ENCODE results near the gene ADRA2C.

Gene ADRA2C

DNA sequence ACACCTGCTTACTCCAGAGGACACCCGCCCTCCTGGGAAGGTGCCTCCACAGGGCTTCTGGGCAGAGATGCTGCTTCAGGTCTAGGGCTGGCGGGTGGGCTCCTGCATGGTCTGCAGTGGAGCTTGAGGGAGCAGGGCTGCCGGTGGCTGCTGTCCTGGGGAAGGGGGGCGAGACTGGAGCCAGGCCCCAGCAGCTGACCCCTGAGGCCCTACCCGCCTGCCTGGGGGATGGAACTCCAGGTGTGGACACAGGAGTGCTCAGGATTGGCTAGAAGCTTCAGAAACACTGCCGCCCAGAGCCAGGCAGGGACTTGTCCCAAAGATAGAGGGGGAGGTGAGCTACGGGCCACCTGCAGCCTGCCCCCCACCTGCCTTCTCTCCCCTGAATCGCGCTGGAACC, 33.0 kb upstream of the ADRA2C start:
- DNase-seq, result no peak

DNA sequence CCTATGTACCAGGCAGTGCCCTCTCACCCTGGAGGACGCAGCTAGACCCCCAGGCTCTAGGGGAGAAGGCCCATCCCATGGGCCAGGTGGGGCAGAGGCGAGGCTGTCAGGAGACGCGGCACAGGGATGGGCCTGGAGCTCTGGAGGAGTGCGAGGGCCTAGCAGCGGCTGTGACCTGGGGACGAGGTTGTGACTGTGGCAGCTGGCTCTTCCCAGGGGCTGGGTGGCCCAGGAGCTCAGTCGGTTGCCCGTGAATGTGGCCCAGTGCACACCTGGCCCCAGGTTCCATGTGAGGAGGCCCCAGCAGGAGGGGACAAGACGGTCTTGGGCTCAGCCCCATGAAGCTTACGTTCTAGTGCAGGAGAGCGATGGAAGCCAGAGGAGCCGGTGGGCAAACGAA, 31.0 kb upstream of the ADRA2C start:
- no peak for DNase-seq

- no peak for DNase-seq
Measured at GRCh38 chr4:3736290-3736689, 29.9 kb upstream of the ADRA2C start.

DNA sequence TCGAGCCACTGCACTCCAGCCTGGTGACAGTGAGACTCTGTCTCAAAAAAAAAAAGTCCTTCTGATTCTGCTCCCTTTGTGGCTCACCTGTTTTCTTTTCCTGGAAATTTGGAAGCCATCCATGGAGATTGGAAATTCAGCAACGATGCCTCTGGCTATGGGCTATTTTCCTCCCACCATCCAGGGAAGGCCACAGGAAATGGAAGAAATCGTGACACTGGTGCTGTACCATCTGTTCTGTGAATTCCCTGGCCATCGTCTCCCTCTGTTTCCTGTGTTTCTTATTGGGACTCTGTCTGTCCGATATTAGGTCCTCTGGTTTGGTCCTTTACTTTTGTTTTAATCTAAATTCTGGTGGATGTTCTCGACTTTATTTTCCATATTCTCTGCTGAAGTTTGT, 29.4 kb upstream of the ADRA2C start:
- DNase-seq, result no peak

DNA sequence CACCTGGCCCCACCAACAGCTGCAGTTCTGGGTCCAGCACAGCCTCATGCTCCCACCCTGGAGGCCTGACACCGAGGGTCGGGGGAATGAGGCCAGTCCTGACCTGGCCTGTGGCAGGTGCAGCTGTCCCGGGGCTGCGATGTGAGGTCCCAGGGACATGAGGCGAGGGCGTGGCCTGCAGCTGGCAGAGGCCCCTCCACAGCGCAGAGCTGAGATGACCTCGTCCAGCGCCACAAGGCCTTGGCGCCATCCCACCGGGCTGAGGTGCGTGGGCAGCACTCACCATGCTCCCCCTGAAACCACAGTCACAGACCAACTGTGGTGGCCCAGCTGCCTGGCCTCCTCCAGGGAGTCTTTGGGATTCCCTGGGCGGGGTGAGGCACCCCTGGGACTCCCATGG, 26.6 kb upstream of the ADRA2C start:
- no peak for DNase-seq

DNA sequence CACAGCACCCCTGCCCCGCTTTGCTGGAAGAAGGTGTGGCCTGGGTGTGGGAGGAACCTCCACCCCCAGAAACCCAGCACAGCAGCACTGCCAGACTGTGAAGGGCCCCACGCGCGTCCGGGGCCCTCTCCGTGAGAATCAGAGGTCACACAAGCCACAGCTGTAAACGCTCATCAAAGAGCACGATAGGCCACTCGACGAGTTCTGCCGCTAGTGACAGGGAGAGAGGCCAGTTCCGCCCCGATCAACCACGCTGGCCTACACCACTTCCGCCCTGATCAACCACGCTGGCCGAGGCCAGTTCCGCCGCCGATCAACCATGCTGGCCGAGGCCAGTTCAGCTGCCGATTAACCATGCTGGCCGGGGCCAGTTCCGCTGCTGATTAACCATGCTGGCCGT, 25.9 kb upstream of the ADRA2C start:
- no peak for DNase-seq

DNA sequence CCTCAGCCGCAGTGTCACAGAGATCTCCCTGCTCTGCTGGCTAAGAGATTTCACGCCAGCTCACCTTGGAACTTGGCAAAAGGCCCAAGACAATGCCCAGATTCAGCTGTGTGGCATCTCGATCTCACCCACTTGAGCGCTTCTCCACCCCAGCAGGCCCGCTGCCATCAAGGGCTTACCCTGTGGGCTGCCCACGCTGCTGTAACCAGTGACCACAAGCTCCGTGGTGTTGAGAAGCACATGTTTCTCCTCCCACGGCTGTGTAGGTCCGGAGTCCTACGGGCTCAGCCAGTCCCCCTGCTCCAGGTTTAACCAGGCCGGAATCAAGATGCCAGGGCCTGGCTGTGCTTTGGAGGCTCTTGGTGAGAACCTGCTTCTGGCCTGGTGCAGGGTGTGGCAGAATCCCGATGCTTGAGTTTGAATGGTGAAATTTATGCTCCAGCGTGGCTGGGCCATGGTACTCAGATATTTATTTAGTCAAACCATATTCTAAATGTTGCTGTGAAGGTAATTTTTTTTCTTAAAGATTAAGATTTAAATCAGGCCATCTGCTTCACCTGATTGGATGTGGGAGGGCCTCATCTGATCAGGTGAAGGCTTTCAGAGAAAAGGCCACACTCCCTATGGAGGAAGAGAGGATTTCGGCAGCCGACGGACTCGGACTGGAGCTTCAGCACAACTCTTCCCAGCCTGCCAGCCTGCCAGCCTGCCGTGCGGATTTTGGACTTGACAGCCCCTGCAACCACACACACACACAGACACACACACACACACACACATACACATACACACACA, 24.8 kb upstream of the ADRA2C start:
- no peak for DNase-seq

DNA sequence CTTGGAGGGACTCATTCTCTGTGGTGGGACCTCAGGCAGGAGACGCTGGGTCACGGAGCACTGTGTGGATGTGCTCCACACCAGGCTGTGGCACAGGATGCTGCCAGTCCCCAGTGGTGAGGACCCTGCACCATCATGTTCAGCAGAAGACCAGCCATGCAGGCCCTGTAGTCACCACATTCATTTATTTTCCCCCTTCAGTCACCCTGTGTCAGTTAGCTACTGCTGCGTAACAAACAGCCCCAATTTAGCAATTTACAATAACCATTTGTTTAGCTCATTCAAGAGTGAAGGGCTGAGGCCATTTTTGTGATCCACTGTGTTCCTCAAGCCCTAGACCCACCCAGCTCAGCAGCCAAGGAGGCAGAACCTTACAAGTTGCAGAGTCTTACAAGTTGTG, 23.6 kb upstream of the ADRA2C start:
- no peak for DNase-seq

- DNase-seq, result no peak
Measured at GRCh38 chr4:3744232-3744631, 22.0 kb upstream of the ADRA2C start.

- no peak for DNase-seq
Measured at GRCh38 chr4:3744901-3745300, 21.3 kb upstream of the ADRA2C start.

GRCh38 chr4:3745886-3746656, 20.1 kb upstream of the ADRA2C start:
- DNase-seq, result no peak

GRCh38 chr4:3746701-3747580, 19.2 kb upstream of the ADRA2C start:
- DNase-seq, result no peak

DNA sequence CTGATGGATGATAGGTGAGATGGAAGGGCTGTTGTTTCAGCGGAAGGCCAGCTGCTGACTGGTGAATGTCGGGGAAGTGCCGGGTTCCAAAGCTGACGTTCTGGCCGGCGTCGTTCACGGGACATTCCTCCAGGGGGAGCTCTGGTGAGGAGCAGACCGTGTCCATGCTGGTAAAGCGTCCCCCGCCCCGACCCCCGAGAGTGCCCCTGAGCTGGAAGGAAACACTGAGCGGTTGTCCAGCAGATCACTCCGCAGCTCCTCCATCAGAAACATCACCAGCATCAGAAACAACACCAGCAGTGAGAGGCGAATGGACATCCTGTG, 18.6 kb upstream of the ADRA2C start:
- no peak for DNase-seq

DNA sequence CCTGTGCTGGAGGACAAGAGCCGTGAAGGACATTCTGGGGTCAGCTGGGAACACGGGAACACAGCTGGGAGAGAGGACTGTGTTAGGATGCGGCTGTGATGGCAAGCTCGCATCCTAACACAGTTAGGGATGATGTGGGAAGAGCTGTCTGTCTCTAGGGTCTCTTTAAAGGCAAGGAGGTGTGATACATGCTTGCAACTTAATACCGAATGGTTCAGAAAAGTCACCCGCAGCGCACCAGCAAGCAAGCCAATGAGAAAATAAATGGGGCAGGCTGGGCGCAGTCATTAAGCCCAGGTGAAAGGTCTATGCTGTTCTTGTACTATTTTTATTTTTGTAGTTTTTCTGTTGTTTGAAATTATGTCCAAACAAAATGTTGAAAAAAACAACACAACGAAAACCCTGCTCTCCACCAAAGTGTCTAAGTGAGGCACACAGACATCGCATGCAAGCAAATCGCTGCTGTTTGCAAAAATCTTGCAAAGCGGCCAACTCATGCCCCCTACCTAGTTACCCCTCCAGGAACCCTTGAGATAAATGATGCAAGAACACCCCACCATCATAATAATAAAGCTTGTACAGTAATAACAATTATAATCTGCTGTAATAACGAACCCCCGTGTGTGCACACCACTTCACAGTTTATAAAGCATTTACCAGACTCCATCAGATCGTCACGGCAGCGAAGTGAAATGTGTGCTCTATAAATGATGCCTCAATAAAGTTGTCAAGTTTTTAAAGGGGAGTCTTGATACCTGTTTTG, 17.9 kb upstream of the ADRA2C start:
- DNase-seq, result no peak

DNA sequence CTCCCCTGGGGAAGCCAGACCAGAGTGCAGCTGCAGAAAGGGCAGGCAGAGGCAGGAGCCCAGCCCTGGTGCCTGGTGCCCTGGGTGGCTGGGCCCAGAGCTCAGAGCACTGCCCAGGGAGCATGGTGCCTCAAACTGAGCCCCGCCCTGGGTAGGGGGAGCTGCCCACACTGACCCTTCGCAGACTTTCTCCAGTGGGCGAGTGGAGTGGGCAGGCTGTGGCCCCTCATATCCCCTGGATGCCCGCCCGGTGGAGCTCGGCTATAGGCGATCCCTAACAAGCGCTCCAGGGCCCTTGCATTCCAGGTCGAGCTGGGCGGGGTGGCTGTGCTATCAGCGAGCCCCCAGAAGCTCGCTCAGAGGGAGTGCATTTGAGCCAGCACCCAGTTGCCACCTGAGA, 17.1 kb upstream of the ADRA2C start:
- no peak for DNase-seq

DNA sequence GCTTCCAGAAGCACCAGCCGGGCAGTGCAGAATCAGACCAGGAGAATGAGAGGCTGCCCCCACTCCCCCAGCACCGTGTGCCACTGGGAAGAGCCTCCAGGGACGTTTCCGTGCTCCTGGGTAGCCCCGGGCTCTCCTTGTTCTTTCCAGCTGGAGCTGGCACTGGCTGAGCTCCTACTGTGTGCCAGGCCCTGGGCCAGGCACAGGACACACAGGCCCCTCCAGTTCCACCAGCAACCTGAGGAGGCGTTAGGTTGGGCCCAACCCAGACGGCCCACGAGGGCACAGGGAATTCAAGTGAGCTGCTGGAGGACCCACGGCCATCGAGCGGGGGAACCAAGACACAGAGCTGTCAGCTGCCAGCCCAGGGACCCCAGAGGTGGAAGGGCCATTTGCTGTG, 15.9 kb upstream of the ADRA2C start:
- DNase-seq, result no peak

DNA sequence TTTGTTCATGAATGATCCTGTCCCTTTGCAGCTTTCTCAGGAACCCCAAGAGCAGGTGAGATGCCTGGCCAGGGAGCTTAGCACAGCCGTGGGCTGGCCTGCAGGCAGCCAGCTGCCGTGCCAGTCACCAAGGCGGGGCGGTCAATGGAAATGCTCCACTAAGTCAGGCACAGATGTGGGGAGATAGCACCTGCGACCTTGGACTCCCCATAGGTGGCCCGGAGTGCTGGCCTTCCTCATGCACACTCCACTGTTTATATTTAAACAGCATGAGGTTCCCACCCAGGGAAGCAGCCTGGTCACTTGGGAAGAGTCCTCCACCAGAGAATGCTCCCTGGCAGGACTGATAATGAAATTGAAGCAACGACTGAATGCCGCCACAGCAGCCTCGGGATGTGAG, 14.2 kb upstream of the ADRA2C start:
- DNase-seq, result no peak

DNA sequence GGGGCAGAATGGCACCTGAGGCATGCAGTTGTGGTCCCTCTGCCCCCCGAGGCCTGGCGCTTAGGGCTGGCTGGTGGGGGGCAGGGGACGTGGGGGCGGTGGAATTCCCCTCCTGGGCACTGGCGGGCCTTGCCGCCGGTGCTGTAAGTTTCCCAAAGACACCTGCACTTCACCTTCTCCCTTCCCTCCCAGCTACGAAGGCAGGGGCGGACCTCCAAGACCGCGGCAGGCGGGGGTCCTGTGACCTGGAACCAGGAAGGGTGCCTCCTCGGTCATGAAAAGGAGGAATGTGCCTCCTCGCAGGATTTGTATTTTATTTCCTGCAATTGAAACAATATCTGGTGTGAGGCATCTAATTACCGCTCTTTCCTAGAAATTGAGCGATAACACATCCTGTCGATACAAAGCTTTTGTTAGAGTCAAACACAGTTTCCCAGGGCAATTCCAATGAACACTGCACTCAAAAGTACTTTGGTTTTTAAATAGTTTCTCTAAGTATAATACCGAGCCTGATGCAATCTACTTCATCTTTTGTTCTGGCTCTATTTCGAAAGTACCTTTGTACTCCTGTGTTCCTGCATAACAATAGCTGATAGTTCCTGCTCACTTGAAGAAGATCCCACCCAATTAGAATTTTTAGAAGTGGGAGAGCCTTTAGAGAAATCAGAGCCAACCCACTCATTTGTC, 12.3 kb upstream of the ADRA2C start:
- no peak for DNase-seq

DNA sequence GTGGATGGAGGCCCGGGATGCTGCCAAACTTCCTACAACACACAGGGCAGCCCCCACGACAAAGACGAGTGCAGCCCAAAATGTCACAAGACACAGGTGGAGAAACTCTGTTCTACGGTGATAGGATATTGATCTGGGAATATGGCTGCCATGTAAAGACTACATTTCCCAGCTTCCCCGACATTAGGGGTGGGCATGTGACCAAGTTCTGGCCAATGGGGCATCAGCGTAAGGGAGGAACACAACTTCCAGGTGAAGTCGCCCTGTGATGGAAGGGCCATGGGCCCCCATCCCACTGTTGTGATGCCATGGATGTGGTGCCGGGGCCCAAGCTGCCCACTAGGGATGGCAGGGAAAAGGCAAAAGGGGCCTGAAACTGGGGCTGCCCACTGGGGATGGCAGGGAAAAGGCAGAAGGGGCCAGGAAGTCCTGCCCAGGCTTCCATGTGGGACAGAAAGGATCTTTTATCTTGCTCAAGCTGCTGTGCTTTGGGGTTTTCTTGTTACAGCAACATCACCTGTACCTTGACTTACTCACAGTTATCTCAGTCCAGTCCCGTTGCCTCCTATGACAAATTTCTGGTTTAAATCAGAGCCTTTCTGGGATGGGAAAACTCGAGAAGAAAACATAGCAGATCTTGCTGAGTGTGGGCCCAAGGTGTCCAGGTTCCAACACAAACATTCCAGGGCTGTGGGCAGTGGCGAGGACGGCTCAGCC, 9.7 kb upstream of the ADRA2C start:
- no peak for DNase-seq

GRCh38 chr4:3759236-3759635, 6.9 kb upstream of the ADRA2C start:
- DNase-seq, result no peak

GRCh38 chr4:3760346-3760745, 5.8 kb upstream of the ADRA2C start:
- DNase-seq, result no peak

- DNase-seq, result no peak
Measured at GRCh38 chr4:3760841-3761240, 5.3 kb upstream of the ADRA2C start.

Measured in NCI-H345 (cell line).